C4-2B (cell line): ENCODE measurements around the gene IL1R2.
"Not testable (repeated sequence)": the region's sequence is repeated elsewhere in the genome, so short reads cannot be mapped to it uniquely, and the experiment has no call there.

Experiments used
- H3K27ac ChIP-seq: fragments of 450-650 bp; 2 replicates; pipeline ENCODE4 v1.5.1; 2017
- ZFX ChIP-seq: fragments of 450-650 bp; IDR thresholded peaks from 2 replicates; pipeline ENCODE4 v1.6.1; 2017
- TF ChIP-seq, protein P1 (sequence below): fragments of 450-650 bp; conservative IDR thresholded peaks from 2 replicates; pipeline ENCODE4 v1.5.1; 2017; ENCODE audit warnings: mild to moderate bottlenecking

IL1R2 gene

DNA sequence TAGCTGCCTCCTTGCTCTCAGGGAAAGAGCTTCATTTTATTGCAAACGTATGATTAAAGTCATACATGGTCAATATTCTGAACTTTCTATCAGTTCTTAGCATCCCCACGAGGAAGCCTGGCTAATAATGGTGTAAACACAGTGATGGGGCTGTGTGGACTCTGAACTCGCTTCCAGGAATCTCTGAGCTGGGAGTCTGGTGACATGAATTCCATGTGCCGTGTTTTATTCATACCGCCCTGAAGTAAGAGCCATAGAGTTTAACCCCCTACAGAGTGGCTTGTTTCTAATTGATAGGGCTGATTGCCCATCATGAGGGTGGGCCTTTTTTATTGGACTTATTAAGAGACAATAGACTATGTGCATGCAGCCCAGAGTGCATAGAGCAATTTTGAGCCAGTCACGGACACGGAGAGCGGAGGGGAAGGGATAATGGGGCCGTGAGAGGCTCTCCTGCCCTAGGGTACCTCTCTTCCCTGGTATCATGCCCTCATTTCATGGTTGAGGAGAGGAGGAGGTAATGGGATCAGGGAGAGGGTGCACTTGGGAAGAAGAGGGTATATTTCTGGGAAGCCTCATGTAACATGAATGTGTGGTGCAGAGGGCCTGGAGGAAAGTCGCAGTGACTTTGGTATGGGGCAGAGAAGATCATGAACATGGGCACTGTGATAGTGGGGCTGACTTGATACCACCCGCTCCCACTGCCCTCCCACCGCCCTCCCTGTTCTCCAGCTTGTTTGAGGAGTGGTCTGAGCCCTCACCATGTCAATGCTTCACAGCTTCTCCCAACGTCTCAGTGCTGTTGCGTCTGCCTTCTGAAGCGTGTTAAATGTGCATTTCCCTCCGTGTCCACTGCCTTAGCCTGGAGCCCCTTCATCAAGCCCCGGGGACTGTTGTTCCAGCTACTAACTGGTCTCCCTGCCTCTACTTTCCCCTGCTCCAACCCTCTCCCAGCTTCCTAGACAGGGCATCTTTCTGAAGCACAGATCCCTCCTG, 73.2 kb downstream of the IL1R2 start:
- TF ChIP-seq, protein P1, sequence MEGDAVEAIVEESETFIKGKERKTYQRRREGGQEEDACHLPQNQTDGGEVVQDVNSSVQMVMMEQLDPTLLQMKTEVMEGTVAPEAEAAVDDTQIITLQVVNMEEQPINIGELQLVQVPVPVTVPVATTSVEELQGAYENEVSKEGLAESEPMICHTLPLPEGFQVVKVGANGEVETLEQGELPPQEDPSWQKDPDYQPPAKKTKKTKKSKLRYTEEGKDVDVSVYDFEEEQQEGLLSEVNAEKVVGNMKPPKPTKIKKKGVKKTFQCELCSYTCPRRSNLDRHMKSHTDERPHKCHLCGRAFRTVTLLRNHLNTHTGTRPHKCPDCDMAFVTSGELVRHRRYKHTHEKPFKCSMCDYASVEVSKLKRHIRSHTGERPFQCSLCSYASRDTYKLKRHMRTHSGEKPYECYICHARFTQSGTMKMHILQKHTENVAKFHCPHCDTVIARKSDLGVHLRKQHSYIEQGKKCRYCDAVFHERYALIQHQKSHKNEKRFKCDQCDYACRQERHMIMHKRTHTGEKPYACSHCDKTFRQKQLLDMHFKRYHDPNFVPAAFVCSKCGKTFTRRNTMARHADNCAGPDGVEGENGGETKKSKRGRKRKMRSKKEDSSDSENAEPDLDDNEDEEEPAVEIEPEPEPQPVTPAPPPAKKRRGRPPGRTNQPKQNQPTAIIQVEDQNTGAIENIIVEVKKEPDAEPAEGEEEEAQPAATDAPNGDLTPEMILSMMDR, result no peak
- TF ChIP-seq ZFX, result no peak
- H3K27ac ChIP-seq, result peak overlapping the region; percentile 27; the same call in 1 of the 2 replicates

DNA sequence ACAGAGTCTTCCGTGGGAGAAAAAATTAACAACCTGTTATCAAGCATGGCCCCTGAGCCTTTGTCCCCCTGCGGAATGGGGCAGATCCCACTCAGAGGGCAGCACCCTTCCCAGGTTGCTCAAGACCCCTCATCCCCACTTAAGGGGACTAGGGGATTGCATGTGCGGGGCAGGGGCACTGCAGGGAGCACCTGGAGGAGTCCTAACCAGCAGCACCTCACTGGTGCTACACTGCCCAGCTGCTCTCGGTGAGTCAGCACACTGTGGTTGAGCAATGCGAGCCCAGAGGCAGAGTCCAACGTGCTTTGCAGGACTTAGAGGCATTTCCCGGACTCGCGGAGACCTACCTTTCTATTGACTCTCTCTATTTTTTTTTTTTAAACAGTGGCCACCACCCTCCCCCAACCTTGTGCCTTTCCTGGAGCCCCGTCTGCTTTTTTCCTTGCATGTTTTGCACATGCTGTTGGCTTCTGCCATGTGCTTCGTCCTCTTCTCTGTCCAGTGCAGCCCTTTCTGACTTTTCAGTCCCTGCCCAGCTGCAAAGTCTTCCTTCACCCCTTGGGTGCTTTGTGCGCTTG, 74.0 kb downstream of the IL1R2 start:
- no peak for TF ChIP-seq ZFX
- TF ChIP-seq, protein P1, result no peak
- H3K27ac ChIP-seq, result no peak overlapping the region

DNA sequence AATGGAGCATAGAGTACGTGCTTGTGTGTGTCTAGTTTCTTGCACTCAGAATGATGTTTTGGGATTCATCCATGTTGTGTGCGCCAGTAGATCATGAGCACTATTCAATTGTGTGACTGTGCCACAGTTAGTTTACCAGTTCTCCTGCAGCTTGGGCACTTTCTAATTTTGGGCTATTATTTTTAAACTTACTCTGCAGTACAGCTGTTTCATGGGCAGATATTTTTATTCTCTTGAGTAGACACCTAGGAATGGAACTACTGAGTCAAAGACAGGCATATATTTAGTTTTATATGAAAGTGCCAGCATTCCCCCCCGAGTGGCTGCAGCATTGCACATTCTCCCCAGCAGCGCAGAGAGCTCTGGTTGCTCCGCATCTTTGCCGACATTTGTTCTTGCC, 74.8 kb downstream of the IL1R2 start:
- H3K27ac ChIP-seq, result no peak overlapping the region
- TF ChIP-seq, protein P1, result no peak
- TF ChIP-seq ZFX, result no peak

DNA sequence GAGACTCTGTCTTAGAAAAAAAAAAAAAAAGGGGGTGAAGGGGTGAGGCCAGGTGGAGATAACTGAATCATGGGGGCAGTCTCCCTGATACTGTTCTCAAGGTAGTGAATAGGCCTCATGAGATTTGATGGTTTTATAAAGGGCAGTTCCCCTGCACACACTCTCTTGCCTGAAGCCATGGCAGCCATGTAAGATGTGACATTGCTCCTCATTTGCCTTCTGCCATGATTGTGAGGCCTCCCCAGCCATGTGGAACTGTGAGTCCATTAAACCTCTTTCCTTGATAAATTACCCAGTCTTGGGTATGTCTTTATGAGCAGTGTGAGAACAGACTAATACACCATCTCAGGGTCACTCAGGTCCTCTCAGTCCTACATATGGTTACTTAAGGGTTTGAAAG, 76.4 kb downstream of the IL1R2 start:
- not testable (repeated sequence) for H3K27ac ChIP-seq

DNA sequence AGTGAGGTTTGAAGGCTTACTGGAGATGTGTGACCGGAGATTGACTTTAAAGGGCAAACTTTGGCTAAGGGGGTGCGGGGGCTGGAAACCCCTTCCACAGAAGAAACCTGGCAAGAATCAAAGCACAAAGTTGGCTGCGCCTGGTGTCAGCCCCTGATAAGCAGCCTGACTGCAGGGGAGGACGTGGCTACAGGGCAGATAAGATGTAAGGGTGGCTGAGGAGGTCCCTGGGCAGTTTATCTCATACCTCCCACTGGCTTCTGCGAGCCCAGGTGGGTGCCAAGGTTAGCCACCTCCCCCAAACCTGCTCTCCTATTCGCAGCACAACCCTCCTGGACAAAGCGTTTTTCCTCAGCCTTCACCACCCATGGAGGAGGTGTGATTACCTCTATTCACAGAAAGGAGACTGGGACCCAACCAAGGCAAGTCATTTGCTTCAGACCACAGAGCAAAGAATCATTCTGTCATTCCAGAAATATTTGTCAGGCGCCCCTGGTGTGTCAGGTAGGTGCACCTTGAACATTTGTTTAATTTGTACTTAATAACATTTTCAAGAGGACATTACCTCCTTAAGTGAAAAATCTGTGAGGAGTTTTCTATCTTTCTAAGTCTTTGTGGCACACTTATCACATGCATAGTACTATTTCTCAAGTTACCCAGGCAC, 77.7 kb downstream of the IL1R2 start:
- TF ChIP-seq, protein P1, result no peak
- no peak for TF ChIP-seq ZFX
- H3K27ac ChIP-seq, result no peak overlapping the region

DNA sequence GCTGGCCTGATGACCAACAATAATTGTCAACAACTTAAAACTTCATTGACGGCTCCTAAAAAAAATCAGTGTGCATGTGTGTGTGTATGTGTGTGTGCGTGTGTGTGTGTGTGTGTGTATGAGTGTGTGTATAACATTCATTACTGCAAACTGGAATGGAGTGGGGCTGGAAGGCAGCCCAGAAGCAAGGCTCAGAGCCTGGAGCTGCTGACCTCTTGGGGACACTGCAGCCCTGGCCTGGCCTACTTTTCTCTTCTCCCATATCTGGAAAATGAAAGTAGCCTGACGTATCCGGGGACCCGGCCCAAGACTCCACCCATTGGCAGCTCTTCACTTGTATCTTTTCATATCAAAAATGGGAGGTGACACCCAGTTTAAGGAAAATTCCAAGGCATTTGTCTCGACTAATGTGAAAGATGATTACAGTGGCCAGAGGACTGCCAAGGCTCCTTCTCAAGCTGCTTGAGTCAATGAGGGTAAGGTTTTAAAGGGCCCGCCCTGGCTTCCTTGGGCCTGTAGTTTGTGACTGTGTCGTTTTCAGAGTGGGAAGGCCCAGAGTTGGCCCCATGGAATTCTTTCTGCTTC, 78.4 kb downstream of the IL1R2 start:
- peak overlapping the region; percentile 21; the same call in 1 of the 2 replicates for H3K27ac ChIP-seq
- TF ChIP-seq, protein P1, result no peak
- TF ChIP-seq ZFX, result no peak

DNA sequence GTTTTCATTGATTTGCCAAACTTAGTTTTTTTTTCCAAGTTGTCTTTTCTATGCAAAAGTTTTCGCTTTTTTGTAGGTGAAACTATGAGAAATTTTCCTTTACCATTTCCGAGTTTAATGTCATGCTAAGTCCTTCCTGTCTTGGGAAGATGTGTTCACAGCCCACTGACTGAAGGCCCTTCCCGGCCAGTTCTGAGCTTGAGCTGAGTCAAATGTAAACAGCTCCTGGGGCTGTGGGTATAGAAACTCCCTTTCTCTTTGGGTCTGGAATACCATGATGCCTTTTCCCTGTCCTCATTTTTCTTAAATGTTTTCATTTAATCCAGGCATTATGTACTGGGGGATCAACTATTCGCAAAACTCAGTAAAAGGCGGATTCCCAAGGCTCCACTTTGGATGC, 81.0 kb downstream of the IL1R2 start:
- H3K27ac ChIP-seq, result no peak overlapping the region
- TF ChIP-seq, protein P1, result no peak
- TF ChIP-seq ZFX, result no peak
